Epithelial cell of esophagus (primary cell): ENCODE measurements around the gene TAOK1.

Experiments used
- DNase-seq: peaks from one replicate; pipeline ENCODE4 v3.0.0; 2010; ENCODE audit warnings: low read depth
- H3K4me3 ChIP-seq: 2 replicates; pipeline ENCODE4 v1.5.1; 2011; ENCODE audit warnings: mild to moderate bottlenecking, low read length, control low read depth
- CTCF ChIP-seq: IDR thresholded peaks from 2 replicates; pipeline ENCODE4 v1.5.1; 2011; ENCODE audit warnings: low read depth, mild to moderate bottlenecking, low read length, control low read depth, inconsistent platforms; ENCODE audit not compliant: insufficient read depth; ENCODE audit errors: missing control alignments

Gene TAOK1

GRCh38 chr17:29592850-29593551, 202.8 kb downstream of the TAOK1 start, which contains the start of gene ANKRD13B:
Gene ANKRD13B (plus strand): TSS chr17:29593132. CDS start chr17:29593622, 490 bp downstream.
- DNase-seq: no peak
- H3K4me3 ChIP-seq: peak within 1 kb of the TSS; percentile 60
- TF ChIP-seq CTCF: no peak

GRCh38 chr17:29593591-29594518, 203.7 kb downstream of the TAOK1 start:
- H3K4me3 ChIP-seq: peak overlapping the region; percentile 60
- peak; percentile 43 for DNase-seq
- peak; percentile 41 for TF ChIP-seq CTCF

- no peak for TF ChIP-seq CTCF
- no peak overlapping the region for H3K4me3 ChIP-seq
- DNase-seq: no peak
These were observed 204.4 kb downstream of the TAOK1 start for GRCh38 chr17:29594519-29595090.

GRCh38 chr17:29595107-29595942, 205.2 kb downstream of the TAOK1 start:
- no peak overlapping the region for H3K4me3 ChIP-seq
- no peak for TF ChIP-seq CTCF
- DNase-seq: no peak

GRCh38 chr17:29595943-29596774, 206.0 kb downstream of the TAOK1 start:
- TF ChIP-seq CTCF: no peak
- H3K4me3 ChIP-seq: no peak overlapping the region
- DNase-seq: no peak
